HepG2 (cell line): Measurements from ENCODE around the gene INO80B. TPM values are rescaled to one million over a fixed set of nuclear protein-coding genes. Genes with fewer than 3 reads are reported as not detected.

Source experiments
- EEA1 ChIP-seq: sonication (generic); formaldehyde crosslinking; IDR thresholded peaks from 2 replicates; pipeline ENCODE4 v1.5.1; 2020; ENCODE audit warnings: mild to moderate bottlenecking, missing genetic modification reagents, borderline replicate concordance
- MBNL3 ChIP-seq: fragments of 250-450 bp; sonication (Bioruptor Pico); conservative IDR thresholded peaks from 2 replicates; pipeline ENCODE4 v1.8.0; 2022; ENCODE audit warnings: mild to moderate bottlenecking, inconsistent platforms
- MXI1 ChIP-seq: IDR thresholded peaks from 3 replicates; pipeline ENCODE4 v1.6.1; 2012; ENCODE audit warnings: low read depth, low read length, inconsistent platforms, borderline replicate concordance
- NFE2L2 ChIP-seq: fragments of 150-350 bp; IDR thresholded peaks from 2 replicates; pipeline ENCODE4 v1.6.1; 2014; ENCODE audit warnings: low read length
- SMARCE1 ChIP-seq: fragments of 450-650 bp; IDR thresholded peaks from 2 replicates; pipeline ENCODE4 v1.6.1; 2017; ENCODE audit warnings: borderline replicate concordance
- SP4 ChIP-seq: sonication (generic); formaldehyde crosslinking; IDR thresholded peaks from 2 replicates; pipeline ENCODE4 v1.8.1; 2023; ENCODE audit warnings: mild to moderate bottlenecking, missing genetic modification reagents
- SUZ12 ChIP-seq: fragments of 150-350 bp; IDR thresholded peaks from 2 replicates; pipeline ENCODE4 v1.6.1; 2014; ENCODE audit warnings: low read depth, low read length
- ZBTB46 ChIP-seq: sonication (generic); formaldehyde crosslinking; IDR thresholded peaks from 2 replicates; pipeline ENCODE4 v1.4.0; 2020; ENCODE audit warnings: mild to moderate bottlenecking, missing genetic modification reagents, borderline replicate concordance
- ZNF326 ChIP-seq: sonication (generic); formaldehyde crosslinking; IDR thresholded peaks from 2 replicates; pipeline ENCODE4 v1.4.0; 2020; ENCODE audit warnings: missing genetic modification reagents, borderline replicate concordance
- ZNF564 ChIP-seq: sonication (generic); formaldehyde crosslinking; IDR thresholded peaks from 2 replicates; pipeline ENCODE4 v1.8.1; 2023; ENCODE audit warnings: mild to moderate bottlenecking, missing genetic modification reagents
- ZNF687 ChIP-seq: sonication (generic); formaldehyde crosslinking; IDR thresholded peaks from 2 replicates; pipeline ENCODE4 v1.5.1; 2020; ENCODE audit warnings: mild to moderate bottlenecking, missing genetic modification reagents, moderate library complexity
- polyA plus RNA-seq, 8 experiments: library from polyadenylated mRNA; depleted of rRNA in 3 of 8; stranded (reverse) in 7 of 8; unstranded in 1 of 8; fragments of >200 nt; fragmentation: Illumina TruSeq in 4 of 8; extraction: Trizol in 4 of 8; gene quantifications; 2 replicates each; pipeline versions ENCODE4 v1.2.1 to v1.2.3, GENCODE V29; 2011 to 2016; ENCODE audit warnings: low read depth in 4 of 8, missing spikeins in 1 of 8, mixed read lengths in 1 of 8; ENCODE audit not compliant: insufficient read depth in 1 of 8
- total RNA-seq, 5 experiments: library from RNA; depleted of rRNA; stranded (reverse); fragments of >200 nt; fragmentation: Illumina TruSeq; extraction: Trizol; gene quantifications; 2 replicates each; pipeline ENCODE4 v1.2.3, GENCODE V29; 2016; ENCODE audit warnings: low read depth in 1 of 5
- TF ChIP-seq, protein P1 (sequence below), 2 experiments: sonication (generic) in 1 of 2; formaldehyde crosslinking in 1 of 2; IDR thresholded peaks; 2 replicates each; pipeline versions ENCODE4 v1.5.1 to v1.6.1; 2011 to 2020; ENCODE audit warnings: borderline replicate concordance in 1 of 2, low read depth in 1 of 2, low read length in 1 of 2, mild to moderate bottlenecking in 1 of 2, missing genetic modification reagents in 1 of 2, moderate library complexity in 1 of 2
- TF ChIP-seq, protein P2 (sequence below): sonication (generic); formaldehyde crosslinking; IDR thresholded peaks from 2 replicates; pipeline ENCODE4 v1.4.0; 2020; ENCODE audit warnings: low read depth, mild to moderate bottlenecking, missing genetic modification reagents
- TF ChIP-seq, protein P3 (sequence below): sonication (generic); formaldehyde crosslinking; IDR thresholded peaks from 2 replicates; pipeline ENCODE4 v1.4.0; 2020; ENCODE audit warnings: missing genetic modification reagents

Gene INO80B
- total and polyA plus RNA-seq, 2 of the 13 experiments (the other 11 are each of a cell fraction or from before 2014, with no cell fraction given), result 6.2 to 14.5 TPM

DNA sequence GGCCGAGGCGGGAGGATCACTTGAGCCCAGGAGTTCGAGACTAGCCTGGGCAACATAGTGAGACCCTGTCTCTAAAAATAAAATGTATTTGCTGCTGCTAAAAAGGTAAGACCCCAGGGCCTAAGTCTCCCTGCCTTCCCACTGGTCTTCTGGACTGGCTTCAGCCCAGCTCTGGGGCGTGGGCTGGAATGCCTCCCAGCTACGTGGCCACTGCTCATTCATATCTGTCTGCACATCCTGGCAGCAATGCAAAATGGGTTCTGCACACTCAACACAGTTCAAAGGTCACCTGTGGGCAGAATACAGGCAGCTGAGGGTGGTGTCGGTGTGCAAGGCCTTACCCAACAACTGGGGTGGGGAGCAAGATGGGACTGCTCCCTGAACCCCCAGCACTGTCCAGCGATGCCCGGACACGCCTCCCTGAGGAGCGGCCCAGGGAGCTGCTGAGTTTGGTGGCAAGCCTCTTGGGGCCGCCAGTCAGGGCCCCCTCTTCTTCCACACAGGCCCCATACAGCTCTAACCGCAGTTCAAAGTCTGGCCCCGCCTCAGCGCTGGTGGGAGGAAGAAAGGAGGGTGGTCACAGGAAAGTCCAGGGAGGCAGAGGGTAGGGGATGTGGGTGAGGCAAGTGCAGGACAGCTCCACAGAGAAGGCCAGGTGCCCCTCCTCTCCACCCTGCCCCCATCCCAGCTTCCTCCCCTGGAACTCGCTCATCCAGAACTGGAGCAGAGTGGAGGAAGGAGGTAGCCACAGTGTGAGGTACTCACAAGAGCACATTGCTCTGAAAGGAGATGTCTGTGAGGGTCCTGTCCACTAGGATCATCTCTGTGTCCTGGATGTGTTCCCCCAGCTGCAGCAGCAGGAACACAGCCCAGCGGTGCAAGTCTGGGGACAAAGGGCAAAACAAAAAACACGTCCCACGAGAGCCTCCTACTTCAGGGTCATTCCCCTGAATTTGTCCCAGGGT lies 25.1 kb upstream of the INO80B start (continued):
- TF ChIP-seq, protein P1, sequence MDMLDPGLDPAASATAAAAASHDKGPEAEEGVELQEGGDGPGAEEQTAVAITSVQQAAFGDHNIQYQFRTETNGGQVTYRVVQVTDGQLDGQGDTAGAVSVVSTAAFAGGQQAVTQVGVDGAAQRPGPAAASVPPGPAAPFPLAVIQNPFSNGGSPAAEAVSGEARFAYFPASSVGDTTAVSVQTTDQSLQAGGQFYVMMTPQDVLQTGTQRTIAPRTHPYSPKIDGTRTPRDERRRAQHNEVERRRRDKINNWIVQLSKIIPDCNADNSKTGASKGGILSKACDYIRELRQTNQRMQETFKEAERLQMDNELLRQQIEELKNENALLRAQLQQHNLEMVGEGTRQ (IDR thresholded peaks at IDR 0.05; ENCODE audit: low read depth, low read length), result no peak
- TF ChIP-seq, protein P1 (CRISPR knock-in tag; IDR thresholded peaks at IDR 0.05; ENCODE audit: borderline replicate concordance), result no peak
- TF ChIP-seq EEA1 (CRISPR knock-in tag) (0 out of 2 replicates have a peak, but pooled peaks have one; percentile 78), ZNF326 (CRISPR knock-in tag) (no peak), SP4 (CRISPR knock-in tag) (peak; percentile 76), ZNF564 (CRISPR knock-in tag) (0 out of 2 replicates have a peak, but pooled peaks have one; percentile 65), MBNL3 (CRISPR knock-in tag) (no peak), SUZ12 (no peak), ZNF687 (CRISPR knock-in tag) (peak; percentile 99), SMARCE1 (0 out of 2 replicates have a peak, but pooled peaks have one; percentile 24), MXI1 (no peak), NFE2L2 (no peak), ZBTB46 (CRISPR knock-in tag) (peak; percentile 95; the same call in 1 of the 2 replicates)
- TF ChIP-seq, protein P2, sequence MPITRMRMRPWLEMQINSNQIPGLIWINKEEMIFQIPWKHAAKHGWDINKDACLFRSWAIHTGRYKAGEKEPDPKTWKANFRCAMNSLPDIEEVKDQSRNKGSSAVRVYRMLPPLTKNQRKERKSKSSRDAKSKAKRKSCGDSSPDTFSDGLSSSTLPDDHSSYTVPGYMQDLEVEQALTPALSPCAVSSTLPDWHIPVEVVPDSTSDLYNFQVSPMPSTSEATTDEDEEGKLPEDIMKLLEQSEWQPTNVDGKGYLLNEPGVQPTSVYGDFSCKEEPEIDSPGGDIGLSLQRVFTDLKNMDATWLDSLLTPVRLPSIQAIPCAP (CRISPR knock-in tag), result no peak
- TF ChIP-seq, protein P3, sequence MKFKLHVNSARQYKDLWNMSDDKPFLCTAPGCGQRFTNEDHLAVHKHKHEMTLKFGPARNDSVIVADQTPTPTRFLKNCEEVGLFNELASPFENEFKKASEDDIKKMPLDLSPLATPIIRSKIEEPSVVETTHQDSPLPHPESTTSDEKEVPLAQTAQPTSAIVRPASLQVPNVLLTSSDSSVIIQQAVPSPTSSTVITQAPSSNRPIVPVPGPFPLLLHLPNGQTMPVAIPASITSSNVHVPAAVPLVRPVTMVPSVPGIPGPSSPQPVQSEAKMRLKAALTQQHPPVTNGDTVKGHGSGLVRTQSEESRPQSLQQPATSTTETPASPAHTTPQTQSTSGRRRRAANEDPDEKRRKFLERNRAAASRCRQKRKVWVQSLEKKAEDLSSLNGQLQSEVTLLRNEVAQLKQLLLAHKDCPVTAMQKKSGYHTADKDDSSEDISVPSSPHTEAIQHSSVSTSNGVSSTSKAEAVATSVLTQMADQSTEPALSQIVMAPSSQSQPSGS (CRISPR knock-in tag), result peak; percentile 54
